T-helper 2 cell treated with Interferon-gamma antibody and Interleukin-4, amounts not matched to agents 5 μg/mL and 100 μg/mL, for 36 hours (primary cell): ENCODE results near the gene INSRR.
A peak's percentile ranks its signal among the peaks of the same experiment; 100 is the strongest.

ENCODE experiments used
- DNase-seq: peaks from one replicate; pipeline ENCODE4 v3.0.0; 2021; ENCODE audit warnings: low spot score
- H3K27ac Mint-ChIP-seq: one replicate; pipeline ENCODE4 v1.8.0; 2021; ENCODE audit warnings: mild to moderate bottlenecking, mixed read lengths
- H3K27me3 Mint-ChIP-seq: one replicate; pipeline ENCODE4 v1.8.0; 2021; ENCODE audit warnings: low read depth, mixed read lengths
- H3K36me3 Mint-ChIP-seq: one replicate; pipeline ENCODE4 v1.8.0; 2021; ENCODE audit warnings: low read depth, mixed read lengths
- H3K4me1 Mint-ChIP-seq: one replicate; pipeline ENCODE4 v1.8.0; 2021; ENCODE audit warnings: low read depth, mixed read lengths
- H3K4me3 Mint-ChIP-seq: one replicate; pipeline ENCODE4 v1.8.0; 2022; ENCODE audit warnings: mild to moderate bottlenecking, moderate library complexity, mixed read lengths
- H3K9me3 Mint-ChIP-seq: one replicate; pipeline ENCODE4 v1.8.0; 2021; ENCODE audit warnings: mixed read lengths

The INSRR gene

GRCh38 chr1:156858959-156859522 lies at the start of gene INSRR:
Gene INSRR, minus strand, starts transcription at chr1:156859117. Its CDS starts 496 bp downstream, at chr1:156858621.
- H3K27ac Mint-ChIP-seq: no peak within 1 kb of the TSS
- H3K4me3 Mint-ChIP-seq: peak within 1 kb of the TSS; percentile 86
- H3K4me1 Mint-ChIP-seq: peaks cover 37% of the 10 kb centered on the region
- no peak for DNase-seq
- no peaks in the 10 kb centered on the region for H3K9me3 Mint-ChIP-seq
- peaks cover 46% of the 10 kb centered on the region for H3K27me3 Mint-ChIP-seq
- no peaks in the 10 kb centered on the region for H3K36me3 Mint-ChIP-seq

- no peak for DNase-seq
- H3K4me1 Mint-ChIP-seq: peaks cover 3% of the 10 kb centered on the region
Measured at GRCh38 chr1:156908541-156908940, 49.6 kb upstream of the INSRR start.

GRCh38 chr1:156906206-156906906 lies 47.4 kb upstream of the INSRR start:
- no peaks in the 10 kb centered on the region for H3K36me3 Mint-ChIP-seq
- no peak overlapping the region for H3K27ac Mint-ChIP-seq
- no peak for DNase-seq
- H3K27me3 Mint-ChIP-seq: peaks cover 11% of the 10 kb centered on the region
- no peaks in the 10 kb centered on the region for H3K9me3 Mint-ChIP-seq
- H3K4me3 Mint-ChIP-seq: no peak overlapping the region
- H3K4me1 Mint-ChIP-seq: peaks cover 3% of the 10 kb centered on the region

More at GRCh38 chr1:156908541-156908940, 49.6 kb upstream of the INSRR start:
- Mint-ChIP-seq H3K9me3 (no peaks in the 10 kb centered on the region), H3K27me3 (peaks cover 3% of the 10 kb centered on the region), H3K27ac (no peak overlapping the region), H3K36me3 (no peaks in the 10 kb centered on the region), H3K4me3 (no peak overlapping the region)

- Mint-ChIP-seq H3K36me3 (no peaks in the 10 kb centered on the region), H3K9me3 (no peaks in the 10 kb centered on the region), H3K27me3 (peaks cover 9% of the 10 kb centered on the region), H3K4me1 (peaks cover 3% of the 10 kb centered on the region), H3K27ac (no peak overlapping the region), H3K4me3 (no peak overlapping the region)
- DNase-seq: no peak
Measured at GRCh38 chr1:156905651-156906050, 46.7 kb upstream of the INSRR start.

GRCh38 chr1:156905176-156905575 lies 46.3 kb upstream of the INSRR start:
- Mint-ChIP-seq H3K27me3 (peaks cover 12% of the 10 kb centered on the region), H3K4me1 (peaks cover 3% of the 10 kb centered on the region), H3K27ac (no peak overlapping the region), H3K36me3 (no peaks in the 10 kb centered on the region), H3K4me3 (no peak overlapping the region), H3K9me3 (no peaks in the 10 kb centered on the region)
- DNase-seq: no peak

GRCh38 chr1:156904187-156904959 lies 45.5 kb upstream of the INSRR start:
- DNase-seq: no peak
- no peaks in the 10 kb centered on the region for H3K9me3 Mint-ChIP-seq
- no peak overlapping the region for H3K4me3 Mint-ChIP-seq
- H3K27ac Mint-ChIP-seq: no peak overlapping the region
- H3K27me3 Mint-ChIP-seq: peaks cover 16% of the 10 kb centered on the region
- H3K4me1 Mint-ChIP-seq: peaks cover 3% of the 10 kb centered on the region
- H3K36me3 Mint-ChIP-seq: no peaks in the 10 kb centered on the region

GRCh38 chr1:156903328-156904091 lies 44.6 kb upstream of the INSRR start:
- Mint-ChIP-seq H3K36me3 (no peaks in the 10 kb centered on the region), H3K27ac (no peak overlapping the region), H3K4me3 (no peak overlapping the region), H3K27me3 (peaks cover 23% of the 10 kb centered on the region), H3K9me3 (no peaks in the 10 kb centered on the region), H3K4me1 (peaks cover 5% of the 10 kb centered on the region)
- no peak for DNase-seq

- Mint-ChIP-seq H3K4me1 (peaks cover 8% of the 10 kb centered on the region), H3K36me3 (no peaks in the 10 kb centered on the region), H3K9me3 (no peaks in the 10 kb centered on the region), H3K4me3 (no peak overlapping the region), H3K27me3 (peaks cover 31% of the 10 kb centered on the region), H3K27ac (no peak overlapping the region)
- no peak for DNase-seq
Measured at GRCh38 chr1:156901966-156902915, 43.3 kb upstream of the INSRR start.

GRCh38 chr1:156901590-156901900 lies 42.6 kb upstream of the INSRR start:
- H3K4me1 Mint-ChIP-seq: peaks cover 5% of the 10 kb centered on the region
- no peaks in the 10 kb centered on the region for H3K9me3 Mint-ChIP-seq
- peaks cover 36% of the 10 kb centered on the region for H3K27me3 Mint-ChIP-seq
- no peak for DNase-seq
- H3K27ac Mint-ChIP-seq: no peak overlapping the region
- no peaks in the 10 kb centered on the region for H3K36me3 Mint-ChIP-seq
- no peak overlapping the region for H3K4me3 Mint-ChIP-seq

- Mint-ChIP-seq H3K36me3 (no peaks in the 10 kb centered on the region), H3K9me3 (no peaks in the 10 kb centered on the region), H3K4me3 (no peak overlapping the region), H3K27ac (no peak overlapping the region), H3K27me3 (peaks cover 38% of the 10 kb centered on the region), H3K4me1 (peaks cover 5% of the 10 kb centered on the region)
- DNase-seq: no peak
Measured at GRCh38 chr1:156900896-156901589, 42.1 kb upstream of the INSRR start.

GRCh38 chr1:156899956-156900718 lies 41.2 kb upstream of the INSRR start:
- Mint-ChIP-seq H3K27ac (no peak overlapping the region), H3K36me3 (no peaks in the 10 kb centered on the region), H3K4me3 (no peak overlapping the region), H3K27me3 (peaks cover 41% of the 10 kb centered on the region), H3K4me1 (peaks cover 5% of the 10 kb centered on the region), H3K9me3 (no peaks in the 10 kb centered on the region)
- no peak for DNase-seq

- no peaks in the 10 kb centered on the region for H3K36me3 Mint-ChIP-seq
- H3K9me3 Mint-ChIP-seq: no peaks in the 10 kb centered on the region
- H3K27me3 Mint-ChIP-seq: peaks cover 48% of the 10 kb centered on the region
- H3K4me1 Mint-ChIP-seq: peaks cover 5% of the 10 kb centered on the region
- no peak for DNase-seq
- H3K27ac Mint-ChIP-seq: no peak overlapping the region
- no peak overlapping the region for H3K4me3 Mint-ChIP-seq
Measured at GRCh38 chr1:156898971-156899664, 40.2 kb upstream of the INSRR start.
